Neuron (in vitro differentiated cells): ENCODE results near the gene NOL12.
"Not testable (repeated sequence)": the region's sequence is repeated elsewhere in the genome, so short reads cannot be mapped to it uniquely, and the experiment has no call there.

ENCODE experiments used
- H2AFZ ChIP-seq: one replicate; pipeline ENCODE4 v1.6.1; 2013; ENCODE audit warnings: low read depth, mild to moderate bottlenecking, inconsistent platforms, low read length, moderate library complexity
- H3K27me3 ChIP-seq: one replicate; pipeline ENCODE4 v1.6.1; 2013; ENCODE audit warnings: low read length; ENCODE audit not compliant: insufficient read depth
- H3K36me3 ChIP-seq: one replicate; pipeline ENCODE4 v1.6.1; 2013; ENCODE audit warnings: low read length; ENCODE audit not compliant: insufficient read depth
- H3K4me1 ChIP-seq: one replicate; pipeline ENCODE4 v1.6.1; 2013; ENCODE audit warnings: low read length; ENCODE audit not compliant: insufficient read depth
- H3K4me3 ChIP-seq: 2 replicates; pipeline ENCODE4 v1.5.1; 2013; ENCODE audit warnings: mild to moderate bottlenecking, low read length, moderate library complexity
- H3K9me3 ChIP-seq: one replicate; pipeline ENCODE4 v1.6.1; 2013; ENCODE audit warnings: low read length

The NOL12 gene

DNA sequence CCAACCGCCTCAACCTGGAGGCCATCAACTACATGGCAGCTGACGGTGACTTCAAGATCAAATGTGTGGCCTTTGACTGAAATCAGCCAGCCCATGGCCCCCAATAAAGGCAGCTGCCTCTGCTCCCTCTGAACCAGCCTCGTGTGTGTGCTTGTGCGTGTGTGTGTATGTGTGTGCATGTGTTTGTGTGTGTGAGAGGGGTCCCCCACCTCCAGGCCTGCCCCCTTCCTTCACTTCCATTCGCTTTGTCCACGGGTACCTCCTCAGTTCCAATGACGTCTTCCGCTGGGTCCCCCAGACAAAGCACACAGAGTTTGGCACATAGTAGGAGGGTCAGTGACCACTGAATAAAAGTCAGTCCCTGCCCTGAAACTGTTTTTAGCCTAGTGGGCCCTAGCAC is 6.5 kb upstream of the NOL12 start:
- no peak overlapping the region for H3K4me3 ChIP-seq
- H3K36me3 ChIP-seq, result no peaks in the 10 kb centered on the region
- H2AFZ ChIP-seq, result no peak overlapping the region
- no peaks in the 10 kb centered on the region for H3K27me3 ChIP-seq
- no peaks in the 10 kb centered on the region for H3K9me3 ChIP-seq
- H3K4me1 ChIP-seq, result peaks cover 15% of the 10 kb centered on the region

DNA sequence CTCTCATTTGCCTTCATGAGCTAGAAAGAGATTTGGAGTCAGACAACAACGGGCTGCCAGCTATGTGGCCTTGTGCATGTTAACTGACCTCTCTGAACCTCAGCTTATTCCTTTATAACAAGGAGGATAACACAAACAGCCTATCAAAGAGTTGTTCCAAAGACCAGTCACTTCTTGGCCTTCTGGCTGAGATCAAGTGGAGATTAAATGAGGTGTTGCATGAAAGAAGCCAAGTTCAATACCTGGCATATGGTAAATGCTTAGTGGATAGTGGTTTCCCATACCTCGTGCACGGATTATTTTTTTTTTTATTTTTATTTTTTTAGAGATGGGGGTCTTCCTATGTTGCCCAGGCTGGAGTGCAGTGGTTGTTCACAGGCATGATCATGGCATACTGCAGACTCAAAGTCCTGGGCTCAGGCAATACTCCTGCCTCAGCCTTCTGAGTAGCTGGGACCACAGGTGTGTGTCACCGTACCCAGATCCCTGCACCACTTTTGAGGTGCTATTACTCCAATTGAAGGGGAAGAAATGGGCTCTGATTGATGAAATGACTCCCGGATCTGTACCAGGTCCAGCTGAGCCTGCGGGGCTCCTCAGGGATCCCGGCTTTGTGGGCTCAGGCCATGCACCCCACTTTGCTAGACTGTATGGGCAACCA is 5.8 kb upstream of the NOL12 start:
- Histone ChIP-seq H3K4me1 (peaks cover 13% of the 10 kb centered on the region), H2AFZ (no peak overlapping the region), H3K9me3 (no peaks in the 10 kb centered on the region), H3K4me3 (no peak overlapping the region), H3K36me3 (no peaks in the 10 kb centered on the region), H3K27me3 (no peaks in the 10 kb centered on the region)

DNA sequence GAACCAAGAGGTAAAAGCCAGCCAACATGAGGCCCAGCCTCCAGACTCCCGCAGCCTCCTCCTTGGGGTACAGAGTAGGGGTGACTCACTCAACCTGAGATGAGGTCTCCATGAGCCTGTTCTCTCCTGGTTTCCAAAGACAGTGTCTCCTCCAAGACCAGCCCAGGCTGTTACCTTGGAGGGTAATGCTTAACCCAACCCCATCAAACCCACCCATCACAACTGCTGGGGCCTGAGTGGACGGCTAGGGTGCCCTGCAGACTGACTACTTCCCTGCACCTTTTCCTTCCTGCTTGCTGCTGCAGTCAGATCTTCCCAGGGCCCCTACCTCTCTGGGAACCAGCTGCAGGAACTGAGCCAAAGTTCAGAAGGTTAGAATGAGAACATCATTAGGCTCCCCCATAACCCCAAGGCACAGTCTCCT is 5.1 kb upstream of the NOL12 start:
- Histone ChIP-seq H3K36me3 (no peaks in the 10 kb centered on the region), H2AFZ (no peak overlapping the region)

DNA sequence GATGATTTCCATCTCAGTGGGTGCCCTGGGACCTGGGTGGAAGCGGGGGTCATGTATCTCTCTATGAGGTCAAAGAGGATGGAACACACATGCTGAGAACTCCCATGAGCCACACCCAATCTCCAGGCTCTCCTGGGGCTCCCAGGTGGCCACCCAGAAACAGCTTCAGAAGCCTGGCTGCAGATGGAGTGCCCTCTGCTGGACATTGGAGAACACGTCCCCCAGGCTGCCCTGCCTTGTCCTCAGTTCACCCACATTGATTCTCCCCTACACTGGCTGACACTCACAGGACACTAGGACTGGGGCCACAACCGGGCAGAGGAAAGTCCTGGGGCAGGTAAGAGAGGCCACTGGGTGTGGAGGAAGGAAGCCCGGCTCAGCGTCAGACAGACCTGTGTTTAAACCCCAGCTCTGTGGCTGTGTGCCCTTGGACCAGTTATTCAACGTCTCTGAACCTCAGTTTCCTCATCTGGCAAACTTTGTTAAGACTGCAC is 4.5 kb upstream of the NOL12 start:
- no peaks in the 10 kb centered on the region for H3K36me3 ChIP-seq
- no peaks in the 10 kb centered on the region for H3K27me3 ChIP-seq
- H3K9me3 ChIP-seq, result no peaks in the 10 kb centered on the region
- no peak overlapping the region for H2AFZ ChIP-seq
- no peak overlapping the region for H3K4me3 ChIP-seq
- H3K4me1 ChIP-seq, result peaks cover 7% of the 10 kb centered on the region

More for the DNA sequence above, 5.1 kb upstream of the NOL12 start:
- Histone ChIP-seq H3K4me1 (peaks cover 13% of the 10 kb centered on the region), H3K4me3 (no peak overlapping the region), H3K27me3 (no peaks in the 10 kb centered on the region), H3K9me3 (no peaks in the 10 kb centered on the region)

DNA sequence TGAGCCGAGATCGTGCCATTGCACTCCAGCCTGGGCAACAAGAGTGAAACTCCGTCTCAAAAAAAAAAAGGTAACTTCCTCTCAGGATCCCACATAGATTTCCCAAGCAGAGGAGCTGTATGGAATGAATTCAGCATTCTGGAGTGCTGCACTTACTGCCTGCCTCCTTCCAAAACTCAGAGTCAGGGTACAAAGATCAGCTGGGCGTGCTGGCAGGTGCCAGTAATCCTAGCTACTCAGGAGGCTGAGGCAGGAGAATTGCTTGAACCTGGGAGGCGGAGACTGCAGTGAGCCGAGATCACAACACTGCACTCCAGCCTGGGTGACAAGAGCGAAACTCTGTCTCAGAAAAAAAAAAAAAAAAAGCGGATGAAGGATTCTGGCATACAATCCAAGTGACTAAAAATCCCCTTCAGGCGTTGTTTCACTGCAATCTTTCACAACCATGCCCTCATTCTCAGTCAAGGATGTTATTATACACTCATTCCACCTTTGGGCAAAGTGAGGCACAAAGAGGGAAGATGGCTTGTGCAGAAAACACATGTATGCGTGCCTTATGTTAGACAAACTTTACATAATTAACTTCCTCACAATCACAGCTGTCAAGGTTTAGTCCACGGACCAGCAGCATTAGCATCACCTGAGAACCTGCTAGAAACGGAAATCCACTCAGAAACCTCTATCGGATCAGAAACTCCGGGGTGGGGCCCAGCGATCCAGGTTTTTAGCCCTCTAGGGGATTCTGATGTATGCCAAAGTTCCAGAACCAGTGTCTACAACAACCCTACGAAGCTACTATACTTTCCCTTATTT is 1.1 kb upstream of the NOL12 start:
- peaks cover 9% of the 10 kb centered on the region for H3K36me3 ChIP-seq
- peaks cover 3% of the 10 kb centered on the region for H3K4me1 ChIP-seq
- no peak overlapping the region for H2AFZ ChIP-seq
- H3K27me3 ChIP-seq, result no peaks in the 10 kb centered on the region
- H3K9me3 ChIP-seq, result no peaks in the 10 kb centered on the region
- no peak overlapping the region for H3K4me3 ChIP-seq

DNA sequence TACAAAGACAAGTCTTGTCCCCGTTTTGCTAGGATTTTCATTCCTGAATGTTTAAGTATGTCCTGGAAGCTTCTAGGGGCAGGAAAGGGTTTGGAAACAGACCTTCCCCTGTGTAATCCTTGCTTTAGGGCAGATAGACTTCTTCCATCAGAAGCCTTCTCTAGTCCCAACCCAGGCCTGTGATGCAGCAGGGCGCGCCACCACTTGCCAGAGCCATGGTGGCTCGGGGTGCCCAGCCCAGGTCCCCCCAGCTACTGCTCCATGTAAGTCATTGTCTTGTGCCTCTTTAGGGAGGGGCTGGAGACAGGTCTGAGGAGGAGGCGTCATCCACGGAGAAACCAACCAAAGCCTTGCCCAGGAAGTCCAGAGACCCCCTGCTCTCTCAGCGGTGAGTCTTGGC is 4.3 kb downstream of the NOL12 start:
- H3K9me3 ChIP-seq, result no peaks in the 10 kb centered on the region
- no peak overlapping the region for H2AFZ ChIP-seq
- H3K27me3 ChIP-seq, result no peaks in the 10 kb centered on the region
- H3K4me3 ChIP-seq, result no peak overlapping the region
- peaks cover 5% of the 10 kb centered on the region for H3K4me1 ChIP-seq
- peaks cover 24% of the 10 kb centered on the region for H3K36me3 ChIP-seq

DNA sequence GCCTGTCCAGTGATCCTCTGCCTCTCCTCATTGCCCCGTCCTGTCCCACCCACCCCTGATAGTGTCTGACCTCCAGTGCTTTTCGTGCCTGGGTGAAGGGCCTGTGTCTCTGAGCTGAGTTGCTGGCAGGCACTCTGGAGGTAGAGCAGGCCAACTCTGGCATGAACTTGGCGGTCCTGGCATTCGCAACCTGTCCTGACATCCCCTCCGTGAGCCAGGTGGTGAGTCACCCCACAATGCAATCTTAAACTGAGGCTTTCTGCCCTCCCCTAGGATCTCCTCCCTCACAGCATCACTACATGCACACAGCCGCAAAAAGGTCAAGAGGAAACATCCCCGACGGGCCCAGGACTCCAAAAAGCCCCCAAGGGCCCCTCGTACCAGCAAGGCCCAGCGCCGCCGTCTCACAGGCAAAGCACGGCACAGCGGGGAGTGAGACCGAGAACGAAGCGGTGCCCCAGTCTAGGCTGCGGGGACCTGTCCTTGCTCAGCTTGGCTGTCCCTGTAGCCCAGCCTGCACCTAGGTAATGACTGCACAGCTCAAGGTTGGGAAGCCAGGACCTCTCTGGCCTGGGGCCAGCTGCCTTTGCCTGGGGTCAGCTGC is 4.9 kb downstream of the NOL12 start:
- Histone ChIP-seq H3K4me1 (peaks cover 11% of the 10 kb centered on the region), H2AFZ (no peak overlapping the region), H3K36me3 (peaks cover 24% of the 10 kb centered on the region), H3K4me3 (no peak overlapping the region), H3K27me3 (no peaks in the 10 kb centered on the region), H3K9me3 (no peaks in the 10 kb centered on the region)

DNA sequence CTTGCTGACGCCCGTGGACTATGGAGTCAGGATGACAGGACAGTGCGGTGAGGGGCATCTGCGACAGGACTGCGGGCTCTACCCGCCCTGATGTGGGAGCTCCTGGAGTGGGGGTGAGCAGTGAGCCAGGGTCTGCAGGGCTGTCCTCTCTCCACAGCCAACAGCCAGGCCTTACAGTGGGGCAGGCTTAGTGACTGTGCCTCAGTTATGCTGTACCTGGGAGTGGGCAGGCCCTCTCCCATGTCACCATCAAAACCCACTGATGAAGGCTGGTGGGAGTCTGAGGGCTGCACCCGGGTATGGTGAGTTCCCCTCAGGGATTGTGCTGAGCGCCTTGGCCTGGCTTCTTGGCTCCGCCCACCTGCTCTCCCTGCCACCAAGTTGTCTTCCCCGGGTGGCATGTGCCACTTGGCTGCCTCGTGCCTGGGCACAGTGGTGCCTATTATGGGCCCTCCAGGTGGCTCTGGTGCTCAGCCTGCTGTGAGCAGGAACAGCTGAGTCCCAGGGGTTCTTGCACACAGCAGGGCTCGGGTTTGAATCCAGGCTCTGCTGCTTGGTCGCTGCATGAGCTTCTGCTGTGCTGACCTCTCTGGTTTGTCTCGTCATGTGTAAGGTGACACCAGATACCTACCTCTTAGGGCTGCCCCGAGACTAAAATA is 6.6 kb downstream of the NOL12 start:
- no peaks in the 10 kb centered on the region for H3K9me3 ChIP-seq
- peaks cover 19% of the 10 kb centered on the region for H3K4me1 ChIP-seq
- H3K27me3 ChIP-seq, result no peaks in the 10 kb centered on the region
- H2AFZ ChIP-seq, result no peak overlapping the region
- peaks cover 24% of the 10 kb centered on the region for H3K36me3 ChIP-seq
- no peak overlapping the region for H3K4me3 ChIP-seq

DNA sequence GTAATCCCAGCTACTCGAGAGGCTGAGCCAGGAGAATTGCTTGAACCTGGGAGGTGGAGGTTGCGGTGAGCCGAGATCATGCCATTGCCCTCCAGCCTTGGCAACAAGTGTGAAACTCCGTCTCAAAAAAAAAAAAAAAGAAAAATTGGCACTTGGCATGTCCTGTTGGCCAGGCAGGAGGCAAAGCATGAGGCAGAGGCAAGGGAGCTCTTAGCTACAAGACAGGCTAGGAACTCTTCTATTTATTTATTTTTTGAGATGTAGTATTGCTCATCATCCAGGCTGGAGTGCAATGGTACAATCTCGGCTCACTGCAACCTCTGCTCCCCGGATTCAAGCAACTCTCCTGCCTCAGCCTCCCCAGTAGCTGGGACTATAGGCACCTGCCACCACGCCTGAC is 8.0 kb downstream of the NOL12 start:
- H3K9me3 ChIP-seq, H2AFZ ChIP-seq, H3K4me3 ChIP-seq, H3K27me3 ChIP-seq: not testable (repeated sequence)
- Histone ChIP-seq H3K36me3 (peaks cover 17% of the 10 kb centered on the region), H3K4me1 (peaks cover 19% of the 10 kb centered on the region)

DNA sequence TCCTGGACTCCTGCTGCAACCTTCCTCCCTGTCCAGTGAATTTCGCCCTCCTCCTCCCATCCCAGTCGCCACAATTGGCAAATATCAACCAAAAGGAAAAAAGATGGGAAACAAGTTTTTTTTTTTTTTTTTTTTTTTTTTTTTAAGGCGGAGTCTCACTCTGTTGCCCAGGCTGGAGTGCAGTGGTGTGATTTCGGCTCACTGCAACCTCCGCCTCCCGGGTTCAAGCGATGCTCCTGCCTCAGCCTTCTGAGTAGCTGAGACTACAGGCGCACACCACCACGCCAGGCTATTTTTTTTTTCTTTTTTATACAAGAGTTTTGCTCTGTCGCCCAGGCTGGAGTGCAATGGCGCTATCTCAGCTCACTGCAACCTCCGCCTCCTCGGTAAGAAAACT is 10.1 kb downstream of the NOL12 start:
- H2AFZ ChIP-seq, H3K9me3 ChIP-seq, H3K27me3 ChIP-seq: not testable (repeated sequence)
- Histone ChIP-seq H3K36me3 (peaks cover 15% of the 10 kb centered on the region), H3K4me3 (peak overlapping the region; percentile 11), H3K4me1 (peaks cover 19% of the 10 kb centered on the region)

DNA sequence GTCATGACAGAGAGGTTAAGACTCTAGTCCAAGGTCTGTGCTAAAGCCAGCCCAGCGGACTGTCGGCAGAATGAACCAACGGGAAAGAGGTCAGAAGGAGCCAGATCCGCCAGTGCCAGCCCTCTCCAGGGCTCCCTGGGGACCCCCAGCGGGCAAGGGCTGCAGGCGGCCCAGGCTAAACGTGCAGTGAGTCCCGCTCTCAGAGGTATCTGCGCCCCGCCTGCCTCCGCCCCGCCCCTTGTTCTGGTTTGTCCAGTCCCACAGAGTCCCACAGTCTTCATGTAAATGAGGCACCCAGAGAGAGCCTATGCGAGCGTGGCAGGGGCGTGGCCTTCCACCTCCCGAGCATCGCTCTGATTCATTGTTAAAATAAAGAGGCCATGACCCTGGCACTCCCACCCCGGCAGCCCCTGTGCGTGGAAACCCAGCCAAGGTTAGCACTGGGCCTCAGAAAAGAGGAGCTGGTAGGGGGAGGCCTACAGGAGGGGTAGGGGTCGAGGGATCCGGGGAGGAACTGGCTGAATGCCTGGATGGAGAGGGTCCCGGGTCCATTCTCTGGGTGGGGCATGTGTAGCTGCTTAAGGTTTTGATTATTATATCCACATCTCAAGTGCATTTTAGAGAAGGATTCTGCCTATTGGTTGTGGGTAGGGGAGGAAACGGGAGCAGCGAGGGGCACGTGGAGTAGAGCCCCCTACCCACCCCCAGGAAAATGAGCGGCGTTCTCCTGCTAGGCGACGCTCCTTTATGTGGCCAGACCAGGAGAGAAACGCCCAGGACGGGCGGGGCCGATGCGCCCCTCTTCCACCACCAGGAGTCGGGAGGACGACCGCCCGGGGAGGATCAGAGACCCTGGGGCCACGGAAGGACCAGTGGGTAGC is 10.8 kb downstream of the NOL12 start, which contains the start of gene TRIOBP:
Gene TRIOBP (plus strand): TSS at position 392 of the 881 bp plus-strand sequence. CDS start 4,318 bp downstream, outside the sequence.
- H3K27me3 ChIP-seq, result no peaks in the 10 kb centered on the region
- H3K4me1 ChIP-seq, result peaks cover 19% of the 10 kb centered on the region
- peaks cover 12% of the 10 kb centered on the region for H3K36me3 ChIP-seq
- H3K9me3 ChIP-seq, result no peaks in the 10 kb centered on the region
- peak within 1 kb of the TSS; percentile 42 for H2AFZ ChIP-seq
- peak within 1 kb of the TSS; percentile 40 for H3K4me3 ChIP-seq

DNA sequence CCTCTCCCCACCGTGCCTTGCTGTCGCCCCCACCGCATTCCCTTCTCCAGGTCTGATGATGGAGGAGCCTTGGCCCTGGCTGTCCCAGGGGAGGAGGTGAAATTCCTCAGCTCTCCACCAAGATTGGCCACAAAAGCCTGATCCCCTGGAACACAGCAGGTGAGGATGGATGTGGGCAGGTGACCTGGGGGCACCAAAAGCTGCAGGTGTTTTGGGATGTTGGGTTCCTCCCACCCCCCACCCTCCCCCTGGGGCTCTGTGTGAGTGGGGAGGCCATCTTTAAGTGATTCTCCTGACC is 11.3 kb downstream of the NOL12 start:
- Histone ChIP-seq H2AFZ (peak overlapping the region; percentile 42), H3K4me1 (peaks cover 19% of the 10 kb centered on the region), H3K4me3 (peak overlapping the region; percentile 40), H3K27me3 (no peaks in the 10 kb centered on the region), H3K36me3 (peaks cover 12% of the 10 kb centered on the region), H3K9me3 (no peaks in the 10 kb centered on the region)
